Large intestine (tissue), 3 donors: Measurements from ENCODE around the gene NAPB. TPM values are rescaled to one million over a fixed set of nuclear protein-coding genes. Genes with fewer than 3 reads are reported as not detected.

ENCODE experiments used
- DNase-seq, 2 donors: peaks; one replicate each; pipeline versions ENCODE4 v3.0.0 to v3.0.0-alpha.2; 2013
- H3K27ac ChIP-seq: one replicate; pipeline ENCODE4 v1.5.1; 2013; ENCODE audit warnings: low read length
- H3K27me3 ChIP-seq: 2 replicates; pipeline ENCODE4 v1.6.1; 2013; ENCODE audit warnings: low read length; ENCODE audit not compliant: control insufficient read depth, insufficient read depth
- H3K36me3 ChIP-seq: 2 replicates; pipeline ENCODE4 v1.6.1; 2013; ENCODE audit warnings: low read length; ENCODE audit not compliant: control insufficient read depth, insufficient read depth
- H3K4me1 ChIP-seq: one replicate; pipeline ENCODE4 v1.6.1; 2013; ENCODE audit warnings: low read length; ENCODE audit not compliant: control insufficient read depth, insufficient read depth
- H3K4me3 ChIP-seq: one replicate; pipeline ENCODE4 v1.5.1; 2013; ENCODE audit warnings: low read length
- H3K9me3 ChIP-seq: one replicate; pipeline ENCODE4 v1.6.1; 2013; ENCODE audit warnings: mild to moderate bottlenecking, low read depth, low read length, moderate library complexity; ENCODE audit not compliant: control insufficient read depth
- WGBS: methylation state at CpG from one replicate; pipeline ENCODE4 v1.1.5; 2013; ENCODE audit warnings: low lambda C conversion rate; ENCODE audit not compliant: insufficient coverage; 5-methylcytosine and 5-hydroxymethylcytosine counted together
- polyA plus RNA-seq: library from polyadenylated mRNA; unstranded; fragments of 120-200 nt; gene quantifications from one replicate; pipeline ENCODE4 v1.2.1, GENCODE V29; 2013

The NAPB gene
- polyA plus RNA-seq, 1 donor, result 19.9 TPM

GRCh38 chr20:23408957-23409356, 12.3 kb downstream of the NAPB start:
- DNase-seq, result no peak
- H3K4me1 ChIP-seq, result no peaks in the 10 kb centered on the region

DNA sequence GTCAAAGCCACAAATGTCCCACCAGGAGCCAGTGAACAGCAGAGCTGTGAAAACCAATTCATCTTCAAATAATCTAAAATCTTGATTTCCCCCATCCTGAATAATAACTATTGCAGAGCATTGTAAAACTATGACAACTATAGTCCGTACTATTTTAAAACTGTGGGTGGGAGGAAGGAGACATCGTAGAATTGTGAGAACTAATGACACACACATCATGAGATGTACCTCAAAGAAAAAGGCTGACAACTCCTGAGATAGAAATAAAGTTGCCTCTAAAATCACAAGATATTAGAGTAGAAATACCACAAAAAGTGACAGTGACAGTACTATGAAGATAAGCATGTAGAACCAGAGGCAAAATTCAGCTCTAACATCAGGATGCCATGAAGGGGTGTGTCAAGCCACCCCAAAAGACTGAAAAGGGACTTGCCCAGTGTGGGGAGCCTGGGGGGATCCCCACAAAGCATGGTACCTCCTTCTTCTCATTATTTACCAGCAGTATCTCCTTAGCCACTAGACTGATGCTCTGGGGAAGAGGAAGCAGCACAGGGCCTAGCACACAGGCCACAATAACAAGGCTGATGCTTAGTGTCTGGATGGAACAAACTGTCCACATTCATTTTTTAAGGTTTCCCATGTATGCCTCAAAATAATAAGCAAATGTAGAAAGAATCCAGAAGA, 13.4 kb downstream of the NAPB start:
- WGBS, result 100% methylated on average over 2 of the region's 2 CpGs
- Histone ChIP-seq H3K4me1 (no peaks in the 10 kb centered on the region), H3K27me3 (no peaks in the 10 kb centered on the region), H3K27ac (no peak overlapping the region), H3K9me3 (no peaks in the 10 kb centered on the region), H3K36me3 (no peaks in the 10 kb centered on the region), H3K4me3 (no peak overlapping the region)
- DNase-seq, result no peak

More at GRCh38 chr20:23408957-23409356, 12.3 kb downstream of the NAPB start:
- Histone ChIP-seq H3K36me3 (no peaks in the 10 kb centered on the region), H3K4me3 (no peak overlapping the region), H3K27ac (no peak overlapping the region), H3K9me3 (no peaks in the 10 kb centered on the region), H3K27me3 (no peaks in the 10 kb centered on the region)
- WGBS, result no CpG with 5 or more reads among the region's 2 CpGs

DNA sequence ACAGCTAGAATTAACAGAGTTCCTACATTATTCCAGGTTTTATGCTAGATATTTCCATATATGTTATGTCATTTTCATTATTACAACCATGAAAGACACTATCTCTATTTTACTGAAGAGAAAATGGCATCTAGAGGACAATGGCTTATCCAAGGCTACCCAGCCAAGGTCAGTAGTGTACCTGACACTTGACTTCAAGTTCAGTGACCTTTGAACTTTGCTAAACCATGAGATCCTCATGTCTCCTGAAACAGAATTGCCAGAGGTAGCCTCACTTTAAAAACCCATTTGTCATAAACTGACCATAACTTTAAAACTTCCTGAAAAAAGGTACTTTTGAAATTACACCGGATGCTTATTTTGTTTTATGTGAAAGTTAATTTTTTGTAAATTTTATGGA, 14.4 kb downstream of the NAPB start:
- H3K36me3 ChIP-seq, result peaks cover 3% of the 10 kb centered on the region
- WGBS, result 100% methylated on average over 1 of the region's 1 CpG
- no peak for DNase-seq
- H3K4me3 ChIP-seq, result no peak overlapping the region
- H3K4me1 ChIP-seq, result no peaks in the 10 kb centered on the region
- H3K27me3 ChIP-seq, result no peaks in the 10 kb centered on the region
- no peak overlapping the region for H3K27ac ChIP-seq
- H3K9me3 ChIP-seq, result no peaks in the 10 kb centered on the region

- H3K27me3 ChIP-seq, result no peaks in the 10 kb centered on the region
- H3K27ac ChIP-seq, result no peak overlapping the region
- DNase-seq, result peak in 1 of 2 donors; percentile 12
- H3K4me1 ChIP-seq, result no peaks in the 10 kb centered on the region
- H3K36me3 ChIP-seq, result peaks cover 10% of the 10 kb centered on the region
- H3K9me3 ChIP-seq, result no peaks in the 10 kb centered on the region
- WGBS, result no CpG with 5 or more reads among the region's 3 CpGs
- no peak overlapping the region for H3K4me3 ChIP-seq
These were observed 17.1 kb downstream of the NAPB start for GRCh38 chr20:23404196-23404595.

GRCh38 chr20:23403751-23404150, 17.5 kb downstream of the NAPB start:
- Histone ChIP-seq H3K4me1 (no peaks in the 10 kb centered on the region), H3K27ac (no peak overlapping the region), H3K4me3 (no peak overlapping the region), H3K9me3 (no peaks in the 10 kb centered on the region), H3K36me3 (peaks cover 10% of the 10 kb centered on the region), H3K27me3 (no peaks in the 10 kb centered on the region)
- DNase-seq, result no peak
- 80% methylated on average over 1 of the region's 5 CpGs for WGBS

- H3K4me3 ChIP-seq, result no peak overlapping the region
- no peak for DNase-seq
- H3K4me1 ChIP-seq, result no peaks in the 10 kb centered on the region
- H3K36me3 ChIP-seq, result peaks cover 13% of the 10 kb centered on the region
- no peak overlapping the region for H3K27ac ChIP-seq
- WGBS, result 100% methylated on average over 2 of the region's 5 CpGs
- no peaks in the 10 kb centered on the region for H3K27me3 ChIP-seq
- no peaks in the 10 kb centered on the region for H3K9me3 ChIP-seq
These were observed 20.2 kb downstream of the NAPB start for GRCh38 chr20:23401051-23401450.

DNA sequence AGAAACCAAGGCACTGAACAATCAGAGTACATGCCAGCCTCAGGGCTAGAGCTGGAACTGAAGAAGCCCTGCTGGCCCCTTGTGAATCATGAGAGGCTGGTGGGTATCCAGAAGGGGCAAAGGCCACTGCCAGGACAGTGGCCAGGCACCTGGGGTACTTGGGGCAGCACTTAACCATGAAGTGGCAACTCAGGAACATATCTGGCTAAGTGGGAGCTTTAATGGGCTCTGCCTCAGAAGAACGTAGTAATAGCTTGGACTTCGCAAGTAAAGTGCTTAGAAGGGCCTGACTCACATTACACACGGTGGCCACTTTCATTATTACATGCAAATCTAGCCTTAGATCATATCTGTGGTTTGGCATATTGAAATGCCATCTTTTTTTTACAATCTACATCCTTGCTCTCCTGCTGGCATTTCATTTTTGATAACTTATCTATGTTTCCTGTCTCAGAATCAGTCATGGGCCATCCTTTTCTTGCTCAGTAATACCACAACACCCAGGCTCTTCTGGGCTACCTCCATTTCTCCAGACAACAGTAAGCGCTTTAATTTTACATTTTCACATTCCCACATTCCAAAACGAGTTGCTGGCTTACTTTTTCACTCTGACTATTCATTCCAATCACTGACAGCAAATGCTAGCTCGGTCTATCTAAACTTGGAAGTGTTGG, 21.6 kb downstream of the NAPB start:
- Histone ChIP-seq H3K36me3 (peaks cover 19% of the 10 kb centered on the region), H3K27ac (no peak overlapping the region), H3K4me3 (no peak overlapping the region), H3K9me3 (no peaks in the 10 kb centered on the region), H3K27me3 (no peaks in the 10 kb centered on the region), H3K4me1 (no peaks in the 10 kb centered on the region)
- DNase-seq, result no peak
- WGBS, result 76% methylated on average over 2 of the region's 6 CpGs

DNA sequence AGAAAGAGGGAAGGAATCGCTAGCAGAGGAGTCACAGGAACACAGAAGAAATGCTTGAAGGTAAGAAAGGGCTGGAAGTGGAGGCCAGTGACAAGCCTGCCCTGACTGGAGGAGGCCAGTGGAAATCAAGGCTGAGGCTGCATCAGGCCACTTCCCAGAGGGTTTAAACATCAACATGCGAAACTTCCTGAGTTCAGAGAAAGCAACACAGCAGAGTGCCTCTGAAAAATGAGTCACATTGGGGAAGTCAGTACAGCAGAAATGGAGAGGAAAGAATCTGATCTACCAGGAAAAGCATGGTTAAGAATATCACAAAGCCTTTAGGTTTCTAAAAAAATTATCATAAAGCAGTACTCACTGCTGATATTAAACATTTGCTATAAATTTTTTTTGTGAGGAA, 23.3 kb downstream of the NAPB start:
- H3K27me3 ChIP-seq, result no peaks in the 10 kb centered on the region
- WGBS, result 100% methylated on average over 1 of the region's 2 CpGs
- H3K4me3 ChIP-seq, result no peak overlapping the region
- H3K27ac ChIP-seq, result no peak overlapping the region
- DNase-seq, result no peak
- H3K9me3 ChIP-seq, result no peaks in the 10 kb centered on the region
- peaks cover 37% of the 10 kb centered on the region for H3K36me3 ChIP-seq
- no peaks in the 10 kb centered on the region for H3K4me1 ChIP-seq

DNA sequence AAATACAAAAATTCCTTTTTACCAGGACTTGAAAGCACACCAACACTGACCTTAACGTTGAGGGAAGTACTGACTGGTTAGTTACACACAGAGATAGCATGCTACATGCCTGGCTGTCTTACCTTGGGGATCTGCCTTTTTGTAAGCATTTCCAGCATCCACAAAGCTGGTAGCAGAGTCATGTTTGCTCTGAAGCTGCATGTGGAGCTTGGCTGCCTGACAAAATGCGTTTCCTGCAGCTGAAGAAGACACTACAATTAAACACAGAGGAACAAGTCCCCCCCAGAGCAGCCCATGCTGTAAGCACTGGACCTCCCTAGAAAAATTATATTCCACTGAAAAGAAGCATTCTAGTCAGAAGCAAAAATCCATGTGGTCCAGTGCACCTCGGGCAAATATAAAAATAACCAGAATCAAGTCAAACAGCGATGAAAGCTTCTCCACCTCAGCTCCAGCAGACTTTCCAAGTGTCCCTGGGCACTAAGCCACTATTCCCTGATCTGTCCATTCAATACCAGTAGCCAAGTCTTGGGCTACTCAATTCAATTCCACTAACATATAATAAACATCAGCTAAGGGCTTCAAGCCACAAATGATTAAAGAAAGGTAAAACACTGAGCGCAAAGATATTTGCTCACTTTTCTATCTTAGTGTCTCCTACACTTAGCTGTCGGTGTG, 24.2 kb downstream of the NAPB start:
- Histone ChIP-seq H3K36me3 (peaks cover 42% of the 10 kb centered on the region), H3K9me3 (no peaks in the 10 kb centered on the region), H3K27me3 (no peaks in the 10 kb centered on the region), H3K27ac (no peak overlapping the region), H3K4me3 (no peak overlapping the region), H3K4me1 (no peaks in the 10 kb centered on the region)
- no peak for DNase-seq
- WGBS, result no CpG with 5 or more reads among the region's 6 CpGs

DNA sequence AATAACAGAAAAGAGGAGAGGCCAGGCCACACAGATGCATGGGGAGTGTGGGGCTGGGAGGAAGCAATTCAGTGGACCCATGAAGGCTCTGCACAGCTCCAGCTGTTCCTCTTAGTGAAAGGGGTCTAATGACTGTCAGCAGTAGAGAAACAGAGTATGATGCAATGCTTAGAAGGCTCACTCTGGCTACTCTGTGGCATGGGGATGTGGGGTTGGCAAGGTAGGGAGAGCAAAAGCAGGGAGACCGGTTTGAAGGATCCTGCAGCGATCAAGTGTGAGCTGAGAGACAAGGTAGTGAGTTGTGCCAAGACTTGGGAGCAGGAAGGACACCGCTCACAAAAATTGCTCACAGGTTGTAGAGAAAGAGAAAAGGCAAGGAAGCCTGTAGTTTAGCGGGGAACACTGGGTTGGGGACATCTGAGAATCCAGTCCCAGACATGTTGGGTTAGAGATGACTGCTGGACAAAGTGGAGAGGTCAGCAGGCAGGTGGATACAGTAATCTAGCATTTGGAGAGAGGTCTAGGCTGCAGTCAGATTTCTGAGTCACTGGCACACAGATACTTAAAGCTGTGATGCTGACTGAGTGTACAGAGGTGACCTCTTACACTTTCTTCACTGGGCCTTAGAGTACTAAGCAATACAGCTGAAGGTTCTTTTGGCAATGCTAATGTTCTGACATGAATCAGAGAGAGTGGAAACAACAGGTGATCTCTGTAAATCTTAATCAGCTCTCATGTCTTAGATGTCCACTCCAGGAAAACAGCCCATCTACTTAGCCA, 27.1 kb downstream of the NAPB start:
- H3K36me3 ChIP-seq, result peaks cover 53% of the 10 kb centered on the region
- no CpG with 5 or more reads among the region's 4 CpGs for WGBS
- no peaks in the 10 kb centered on the region for H3K9me3 ChIP-seq
- H3K27me3 ChIP-seq, result no peaks in the 10 kb centered on the region
- no peak overlapping the region for H3K27ac ChIP-seq
- H3K4me1 ChIP-seq, result no peaks in the 10 kb centered on the region
- DNase-seq, result no peak
- no peak overlapping the region for H3K4me3 ChIP-seq
